Effector memory CD4-positive, alpha-beta T cell (primary cell): ENCODE results near the gene SOSTDC1.

Source experiments
- DNase-seq, 3 donors: peaks; one replicate each; pipeline ENCODE4 v3.0.0-alpha.2; 2020
- H3K27ac ChIP-seq: 2 replicates; pipeline ENCODE4 v1.7.0; 2013; ENCODE audit warnings: mild to moderate bottlenecking, low read length, moderate library complexity; ENCODE audit not compliant: insufficient read depth, poor library complexity, severe bottlenecking
- H3K27me3 ChIP-seq: replicated peaks from 2 replicates; pipeline ENCODE4 v1.7.0; 2013; ENCODE audit warnings: mild to moderate bottlenecking, low read length; ENCODE audit not compliant: insufficient read depth, control insufficient read depth, poor library complexity, severe bottlenecking
- H3K36me3 ChIP-seq: 2 replicates; pipeline ENCODE4 v1.7.0; 2013; ENCODE audit warnings: mild to moderate bottlenecking, low read length, moderate library complexity; ENCODE audit not compliant: control insufficient read depth, insufficient read depth
- H3K4me1 ChIP-seq: 2 replicates; pipeline ENCODE4 v1.7.0; 2013; ENCODE audit warnings: low read length, mild to moderate bottlenecking; ENCODE audit not compliant: control insufficient read depth, insufficient read depth, poor library complexity, severe bottlenecking
- H3K4me3 ChIP-seq: 2 replicates; pipeline ENCODE4 v1.7.0; 2013; ENCODE audit warnings: low read length, low read depth, mild to moderate bottlenecking; ENCODE audit not compliant: insufficient read depth, poor library complexity, severe bottlenecking
- H3K9me3 ChIP-seq: 2 replicates; pipeline ENCODE4 v1.7.0; 2013; ENCODE audit warnings: mild to moderate bottlenecking, low read length, moderate library complexity; ENCODE audit not compliant: control insufficient read depth

Gene SOSTDC1

DNA sequence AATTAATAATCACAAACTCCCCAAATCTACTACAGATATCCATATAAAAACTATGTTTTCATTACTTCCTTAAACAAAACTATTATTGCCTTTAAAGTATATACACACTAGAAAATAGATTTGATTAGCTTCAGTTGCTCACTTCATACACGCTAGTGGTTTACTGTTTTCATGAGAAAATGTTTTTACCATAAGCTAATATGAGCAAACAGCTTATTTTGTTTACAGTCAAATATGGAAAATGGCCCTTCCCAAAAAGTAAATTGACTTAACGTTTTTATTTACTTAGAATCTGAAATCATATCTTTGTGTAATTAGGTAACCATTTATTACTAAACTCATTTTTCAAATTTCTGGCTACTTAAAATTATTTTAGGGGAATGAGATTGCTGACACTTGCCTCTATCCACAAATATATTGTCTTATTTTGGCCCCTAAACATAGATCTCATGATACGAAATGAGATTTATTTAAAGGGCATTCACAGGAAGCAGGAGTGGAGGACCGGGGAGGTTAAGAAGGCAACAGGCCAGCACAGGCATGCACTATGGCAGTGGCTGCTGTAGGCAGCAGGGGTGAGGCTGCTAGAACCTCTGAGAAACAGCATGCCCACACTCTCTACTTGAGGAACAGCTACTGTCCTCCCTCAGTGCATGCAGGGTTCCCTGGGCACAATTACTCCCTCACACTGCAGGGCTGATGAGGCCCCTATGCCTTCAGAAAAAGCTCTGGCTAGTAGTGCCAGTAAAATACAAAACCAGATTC is 29.6 kb upstream of the SOSTDC1 start:
- DNase-seq = no peak

DNA sequence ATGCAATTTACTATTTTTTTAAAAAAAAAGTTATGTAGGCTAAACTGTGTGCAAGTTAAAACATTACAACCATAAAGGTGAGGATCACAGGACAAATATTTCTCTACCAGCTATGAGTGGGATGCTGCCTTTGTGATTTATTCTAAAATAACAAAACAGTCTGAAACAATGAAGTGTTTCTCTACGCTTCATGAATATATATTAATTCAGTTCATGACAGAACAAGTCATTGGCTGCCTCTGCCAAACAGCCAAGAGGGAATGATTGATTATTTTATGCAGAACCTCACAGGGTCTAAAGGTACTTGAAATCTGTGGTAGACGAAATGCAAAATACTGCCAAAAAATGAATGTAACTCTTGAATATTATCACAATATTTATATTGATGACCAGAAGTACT is 29.0 kb upstream of the SOSTDC1 start:
- no peaks in the 10 kb centered on the region for H3K27me3 ChIP-seq
- H3K36me3 ChIP-seq = no peaks in the 10 kb centered on the region
- no peaks in the 10 kb centered on the region for H3K9me3 ChIP-seq
- no peaks in the 10 kb centered on the region for H3K4me1 ChIP-seq
- H3K4me3 ChIP-seq = no peak overlapping the region
- DNase-seq = no peak
- H3K27ac ChIP-seq = no peak overlapping the region

More for the DNA sequence above, 29.6 kb upstream of the SOSTDC1 start:
- H3K27ac ChIP-seq = no peak overlapping the region
- no peaks in the 10 kb centered on the region for H3K4me1 ChIP-seq
- no peak overlapping the region for H3K4me3 ChIP-seq
- no peaks in the 10 kb centered on the region for H3K27me3 ChIP-seq
- H3K36me3 ChIP-seq = no peaks in the 10 kb centered on the region
- no peaks in the 10 kb centered on the region for H3K9me3 ChIP-seq

DNA sequence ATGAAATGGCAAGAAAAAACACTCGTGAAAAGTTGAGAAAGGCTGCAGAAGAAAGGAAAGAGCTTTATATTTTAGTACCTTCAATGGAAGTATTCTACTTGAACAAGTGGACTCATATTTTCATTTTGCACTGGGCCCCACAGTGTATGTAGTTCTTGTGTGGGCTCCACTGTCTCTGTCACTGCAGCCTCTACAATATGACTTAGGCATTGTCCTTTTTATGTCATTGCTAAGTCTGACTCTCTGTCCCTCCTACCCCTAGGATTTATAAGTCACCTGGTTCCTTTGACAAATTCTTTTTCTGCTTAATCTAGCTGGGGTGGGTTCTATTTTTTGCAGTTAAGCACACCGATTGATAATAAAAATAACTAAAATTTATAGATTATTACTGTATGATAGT is 27.7 kb upstream of the SOSTDC1 start:
- H3K9me3 ChIP-seq = no peaks in the 10 kb centered on the region
- no peak overlapping the region for H3K4me3 ChIP-seq
- H3K36me3 ChIP-seq = no peaks in the 10 kb centered on the region
- H3K27me3 ChIP-seq = no peaks in the 10 kb centered on the region
- no peak for DNase-seq
- no peak overlapping the region for H3K27ac ChIP-seq
- no peaks in the 10 kb centered on the region for H3K4me1 ChIP-seq

DNA sequence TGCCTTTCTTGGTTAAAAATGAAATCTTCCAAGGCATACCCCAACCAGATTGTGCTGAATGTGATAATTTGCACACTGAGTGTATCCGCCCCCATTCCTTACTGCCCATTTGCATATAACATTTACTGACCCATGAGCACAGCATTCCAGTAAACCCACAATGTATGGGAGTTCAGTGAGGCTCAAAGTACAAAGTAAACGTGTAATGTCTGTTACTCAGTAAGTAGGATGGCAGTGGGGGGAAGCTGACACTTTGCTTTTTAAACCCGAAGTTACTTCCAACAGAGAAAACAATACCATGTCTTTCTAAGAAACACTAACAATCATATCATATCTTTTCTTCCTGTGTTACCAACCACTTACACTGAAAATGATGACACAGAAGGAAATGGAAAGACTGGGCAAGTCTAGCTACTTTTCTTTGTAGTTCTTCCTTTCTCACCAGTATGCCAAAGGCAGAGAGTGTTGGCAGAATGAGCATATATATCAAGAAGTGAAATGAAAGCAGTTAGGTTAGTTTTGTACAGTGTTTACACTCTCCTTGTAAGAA is 27.1 kb upstream of the SOSTDC1 start:
- no peak overlapping the region for H3K27ac ChIP-seq
- no peaks in the 10 kb centered on the region for H3K9me3 ChIP-seq
- no peaks in the 10 kb centered on the region for H3K4me1 ChIP-seq
- no peaks in the 10 kb centered on the region for H3K36me3 ChIP-seq
- H3K4me3 ChIP-seq = no peak overlapping the region
- no peak for DNase-seq
- no peaks in the 10 kb centered on the region for H3K27me3 ChIP-seq

DNA sequence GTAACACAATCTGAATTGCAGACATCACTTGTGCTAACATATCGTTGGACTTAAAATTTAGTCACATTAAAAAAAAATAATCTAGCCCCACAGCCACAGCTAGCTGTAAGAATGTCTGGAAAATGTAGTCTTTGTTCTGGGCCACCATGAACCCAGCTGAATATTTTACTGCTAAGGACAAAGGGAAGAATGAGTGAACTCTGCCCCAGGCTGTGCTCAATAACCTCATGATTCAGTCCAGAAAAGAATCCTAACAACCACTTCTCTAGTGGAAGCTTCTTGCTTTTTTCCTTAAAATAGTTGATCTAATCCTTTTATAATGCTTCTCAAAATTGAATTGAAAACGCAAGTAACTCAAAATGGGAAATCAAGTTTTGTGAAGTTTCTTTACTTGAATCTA is 25.6 kb upstream of the SOSTDC1 start:
- H3K27ac ChIP-seq = no peak overlapping the region
- DNase-seq = no peak
- H3K36me3 ChIP-seq = no peaks in the 10 kb centered on the region
- H3K4me3 ChIP-seq = no peak overlapping the region
- H3K9me3 ChIP-seq = no peaks in the 10 kb centered on the region
- no peaks in the 10 kb centered on the region for H3K27me3 ChIP-seq
- no peaks in the 10 kb centered on the region for H3K4me1 ChIP-seq

DNA sequence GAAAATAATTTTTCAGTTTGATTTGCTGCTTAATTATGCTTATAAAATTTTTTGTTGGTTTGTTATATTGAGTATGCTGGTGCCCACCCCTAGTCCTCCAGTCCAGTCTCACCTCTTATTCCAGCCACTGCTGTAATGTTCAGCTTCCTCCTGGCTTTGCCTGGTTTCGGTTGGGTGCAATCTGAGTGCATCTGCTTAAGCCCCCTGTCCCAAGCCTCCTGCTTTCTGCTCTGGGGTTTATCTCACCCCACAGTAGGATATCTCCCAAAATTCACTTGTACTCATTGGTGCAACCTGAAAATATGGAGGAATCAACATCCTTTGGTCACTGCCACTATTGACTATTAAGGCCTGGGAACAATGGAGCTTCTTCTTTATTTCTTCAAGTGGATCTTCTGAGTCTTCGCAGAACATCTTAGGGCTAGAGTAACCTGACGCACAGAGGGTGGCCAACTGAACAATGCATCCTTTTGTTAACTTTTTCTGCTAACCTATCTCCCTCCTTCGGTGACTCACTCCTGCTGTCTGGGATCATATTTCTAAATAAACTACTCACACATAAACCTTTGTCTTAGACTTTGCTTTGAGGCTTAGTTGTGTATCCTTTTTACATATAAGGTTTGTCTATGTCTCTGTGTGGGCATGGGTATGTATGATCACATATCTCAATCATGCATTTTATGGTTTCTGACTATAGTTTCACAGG is 19.1 kb upstream of the SOSTDC1 start:
- Histone ChIP-seq H3K4me3 (no peak overlapping the region), H3K4me1 (no peaks in the 10 kb centered on the region), H3K27me3 (no peaks in the 10 kb centered on the region), H3K9me3 (no peaks in the 10 kb centered on the region), H3K36me3 (no peaks in the 10 kb centered on the region), H3K27ac (no peak overlapping the region)
- DNase-seq = no peak

- Histone ChIP-seq H3K9me3 (no peaks in the 10 kb centered on the region), H3K4me1 (no peaks in the 10 kb centered on the region), H3K27me3 (no peaks in the 10 kb centered on the region), H3K27ac (no peak overlapping the region), H3K36me3 (no peaks in the 10 kb centered on the region), H3K4me3 (no peak overlapping the region)
- no peak for DNase-seq
Measured at GRCh38 chr7:16479591-16479990, 14.1 kb upstream of the SOSTDC1 start.

GRCh38 chr7:16479161-16479560 is 13.6 kb upstream of the SOSTDC1 start:
- no peaks in the 10 kb centered on the region for H3K9me3 ChIP-seq
- H3K27ac ChIP-seq = no peak overlapping the region
- H3K36me3 ChIP-seq = no peaks in the 10 kb centered on the region
- H3K4me3 ChIP-seq = no peak overlapping the region
- no peaks in the 10 kb centered on the region for H3K27me3 ChIP-seq
- DNase-seq = no peak
- H3K4me1 ChIP-seq = no peaks in the 10 kb centered on the region

GRCh38 chr7:16471933-16472332 is 6.4 kb upstream of the SOSTDC1 start:
- Histone ChIP-seq H3K27ac (no peak overlapping the region), H3K9me3 (no peaks in the 10 kb centered on the region), H3K27me3 (no peaks in the 10 kb centered on the region), H3K4me1 (no peaks in the 10 kb centered on the region), H3K4me3 (no peak overlapping the region), H3K36me3 (no peaks in the 10 kb centered on the region)
- no peak for DNase-seq
